DMS114 treated with DMSO at 0.1 percent for 48 hours (cell line): Measurements from ENCODE around the gene IL11RA.
A peak's percentile ranks its signal among the peaks of the same experiment; 100 is the strongest.
"Not testable (repeated sequence)": the region's sequence is repeated elsewhere in the genome, so short reads cannot be mapped to it uniquely, and the experiment has no call there.

Experiments
- DNase-seq: peaks from one replicate; lab custom pipeline; 2025; ENCODE audit not compliant: unreplicated experiment; lab: John Stamatoyannopoulos, UW

Gene IL11RA

DNA sequence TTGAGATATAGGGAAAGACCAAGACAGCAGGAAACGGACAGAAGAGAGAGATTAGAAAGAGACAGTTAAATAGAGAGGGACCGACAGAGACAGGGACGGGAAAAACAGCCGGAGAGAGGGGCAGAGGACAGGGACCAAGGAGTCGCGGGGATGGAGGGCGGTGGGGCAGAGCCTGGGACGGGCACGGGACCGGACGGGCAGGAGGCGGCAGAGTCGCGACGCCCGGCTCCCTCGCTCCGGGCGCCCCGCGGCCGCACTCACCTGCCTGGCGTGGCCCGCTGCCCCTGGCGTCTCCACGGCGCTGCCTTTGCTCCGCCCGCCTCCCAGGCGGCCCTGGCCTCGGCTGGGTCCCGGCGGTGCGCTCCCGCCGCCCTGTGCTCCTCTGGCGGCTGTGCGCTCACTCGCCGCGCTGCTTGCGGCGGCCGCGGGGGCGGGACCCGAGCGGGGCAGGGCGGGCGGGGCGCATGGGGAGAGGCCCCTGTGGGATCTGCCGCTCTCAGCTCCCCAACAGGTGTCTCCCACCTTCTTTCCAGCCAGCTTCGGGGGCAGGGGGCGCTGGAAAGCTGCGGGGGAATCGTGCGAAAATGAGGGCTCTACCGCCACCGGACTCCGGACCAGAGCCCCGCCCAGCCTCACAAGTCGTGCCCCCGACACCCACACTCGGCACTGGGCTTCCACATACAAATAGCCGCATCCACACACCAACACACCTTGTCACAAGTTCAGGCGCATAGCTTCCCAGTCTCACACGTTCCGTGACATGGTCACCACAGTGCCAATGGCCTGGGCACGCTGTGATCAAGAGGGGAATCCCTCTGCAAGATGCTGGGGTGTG is 23.1 kb upstream of the IL11RA start, which contains the start of gene ARID3C:
Gene ARID3C, minus strand, starts transcription at position 411 of the 835 bp plus-strand sequence. CDS start 1,052 bp downstream, outside the sequence.
- DNase-seq = no peak

DNA sequence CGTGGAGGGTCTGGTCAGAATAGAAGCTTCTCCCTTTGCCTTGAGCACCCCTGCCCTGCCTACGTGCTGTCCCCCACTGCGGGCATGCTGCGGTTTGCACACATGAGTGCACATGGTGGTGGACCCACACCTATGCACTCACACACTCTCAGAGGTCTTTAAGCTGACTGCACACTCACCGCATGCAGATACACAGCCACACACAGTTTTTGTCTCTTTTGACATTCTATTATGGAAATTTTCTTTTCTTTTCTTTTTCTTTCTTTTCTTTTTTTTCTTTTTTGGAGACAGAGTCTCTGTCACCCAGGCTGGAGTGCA is 22.5 kb upstream of the IL11RA start:
- DNase-seq = no peak

DNA sequence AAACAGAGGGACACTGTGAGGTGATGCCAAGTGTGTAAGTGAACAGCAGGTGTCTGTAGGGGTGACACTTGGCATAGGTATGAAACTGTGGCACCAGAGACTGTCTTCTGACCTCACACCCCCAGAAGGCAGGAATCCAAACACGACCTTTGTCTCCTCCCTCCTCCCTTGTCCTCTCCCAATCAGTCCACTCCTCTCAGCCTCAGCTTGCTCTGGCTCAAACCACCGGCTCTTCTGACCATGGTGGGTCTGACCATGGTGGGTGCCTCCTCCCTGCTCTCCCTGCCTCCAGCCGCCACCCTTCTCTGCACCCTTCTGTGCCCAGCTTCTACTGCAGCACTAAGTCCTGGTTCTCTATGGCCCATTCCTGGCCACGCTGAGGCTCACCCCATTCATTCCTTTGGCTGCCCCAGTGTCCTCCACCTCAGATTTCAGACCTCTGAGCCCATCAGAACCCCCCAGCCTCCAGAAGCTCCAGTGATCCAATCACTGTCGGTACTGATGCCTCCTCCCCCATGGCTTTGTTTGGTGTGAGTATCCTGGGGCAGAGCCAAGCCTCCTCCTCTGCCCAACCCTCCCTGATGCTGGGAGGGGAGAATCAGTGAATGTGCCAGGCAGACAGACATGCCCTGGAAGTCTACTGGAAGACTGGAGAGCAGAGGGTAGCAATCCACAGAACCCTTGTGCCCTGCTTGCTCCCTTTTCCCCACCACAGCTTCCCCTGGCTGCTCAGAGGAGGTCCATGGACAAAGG is 21.4 kb upstream of the IL11RA start:
- no peak for DNase-seq

DNA sequence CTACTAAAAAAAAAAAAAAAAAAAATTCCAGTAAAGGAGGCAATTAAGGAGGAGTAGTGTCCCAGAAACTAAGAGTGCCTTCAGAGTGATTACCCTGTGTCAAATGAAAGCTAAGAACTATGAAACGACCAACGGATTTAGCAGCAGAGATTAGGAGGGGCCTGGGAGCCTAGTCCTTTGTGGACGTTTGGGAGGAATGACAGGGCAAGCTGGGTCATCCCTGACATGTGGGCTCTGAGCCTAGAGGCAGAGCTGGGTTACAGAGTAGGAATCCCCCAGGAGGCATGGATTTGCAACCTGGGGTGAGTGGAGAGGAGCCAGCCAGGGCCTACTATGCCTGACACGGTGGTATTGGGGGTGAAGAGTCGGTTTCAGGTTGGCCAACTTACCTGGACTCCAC is 18.8 kb upstream of the IL11RA start:
- no peak for DNase-seq

DNA sequence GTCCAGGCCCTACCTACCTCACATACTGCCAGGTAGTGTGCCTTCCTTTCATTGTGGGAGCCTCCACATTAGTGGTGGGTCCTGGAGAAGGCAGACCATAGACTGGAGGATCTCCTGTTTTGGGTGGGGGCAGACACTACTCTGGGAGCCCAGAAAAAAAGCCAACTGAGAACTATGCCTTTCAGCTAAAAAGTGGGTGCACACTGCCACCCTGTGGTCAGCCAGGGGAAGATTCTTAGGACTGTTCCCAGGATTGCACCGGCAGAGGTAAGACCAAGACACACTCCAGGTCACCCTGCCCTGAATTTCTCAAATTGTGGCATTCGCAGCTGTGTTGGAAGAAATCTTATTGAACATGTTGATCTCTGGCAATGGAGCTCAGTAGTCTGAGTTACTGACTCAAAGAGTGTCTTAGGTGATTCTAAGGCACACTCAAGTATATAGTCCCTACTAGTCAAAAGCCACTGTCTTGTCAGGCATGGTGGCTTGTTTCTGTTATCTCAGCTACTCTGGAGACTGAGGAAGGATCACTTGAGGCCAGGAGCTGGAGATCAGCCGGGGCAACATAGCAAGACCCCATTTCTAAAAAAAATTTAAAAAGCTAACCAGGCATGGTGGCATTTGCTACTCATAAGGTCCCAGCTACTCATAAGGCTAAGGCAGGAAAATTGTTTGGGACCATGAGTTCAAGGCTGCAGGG is 18.0 kb upstream of the IL11RA start:
- peak; percentile 58 for DNase-seq

DNA sequence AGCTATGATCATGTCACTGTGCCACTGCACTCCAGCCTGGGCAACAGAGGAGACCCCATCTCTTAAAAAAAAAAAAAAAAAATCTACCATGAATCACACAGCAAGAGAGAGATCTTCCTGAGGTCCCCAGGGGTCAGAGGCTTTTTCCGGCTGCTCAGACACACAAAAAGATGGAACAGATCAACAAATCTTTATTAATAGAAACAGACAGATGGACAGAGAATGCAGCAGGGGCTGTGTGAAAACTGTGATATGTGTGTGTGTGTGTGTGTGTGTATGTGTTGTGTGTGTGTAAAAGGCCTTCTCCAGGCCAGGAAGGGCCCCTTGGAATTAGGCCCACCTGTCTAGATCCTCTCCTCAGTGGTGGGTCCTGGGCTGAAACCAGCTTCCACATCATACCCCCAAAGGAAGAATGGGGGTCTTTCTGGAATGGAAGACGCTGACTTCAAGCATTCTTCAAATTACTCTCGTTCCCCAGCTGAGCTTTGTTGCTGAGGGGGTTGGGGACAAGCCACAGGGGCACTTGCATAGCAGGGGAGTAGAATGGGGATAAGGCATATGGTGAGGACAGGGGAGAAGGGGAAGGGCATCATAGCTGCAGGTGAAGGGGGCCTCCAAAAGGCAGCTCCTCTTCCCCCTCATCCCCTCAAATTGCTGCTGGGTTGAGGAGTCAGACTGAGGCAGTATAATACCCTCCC is 17.3 kb upstream of the IL11RA start:
- no peak for DNase-seq

DNA sequence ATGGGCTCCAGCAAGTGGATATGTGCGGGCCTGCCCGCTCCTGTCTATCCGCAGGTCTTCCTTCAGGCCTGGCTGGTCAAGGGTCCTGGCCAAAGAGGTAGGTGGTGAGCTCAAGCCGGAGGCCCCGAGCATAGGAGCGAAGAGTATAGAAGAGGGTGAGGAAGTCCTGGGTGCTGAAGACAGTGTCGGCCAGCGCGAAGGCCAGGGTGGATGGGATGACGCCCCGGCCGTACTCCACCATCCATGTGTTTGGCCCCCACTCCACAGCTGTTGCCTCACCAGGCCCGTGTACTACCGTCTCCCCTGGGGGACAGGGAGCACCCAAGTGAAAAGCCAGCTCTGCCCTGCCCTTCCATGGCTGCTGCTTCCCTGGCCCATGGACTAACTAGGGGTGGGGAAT is 16.4 kb upstream of the IL11RA start:
- no peak for DNase-seq

DNA sequence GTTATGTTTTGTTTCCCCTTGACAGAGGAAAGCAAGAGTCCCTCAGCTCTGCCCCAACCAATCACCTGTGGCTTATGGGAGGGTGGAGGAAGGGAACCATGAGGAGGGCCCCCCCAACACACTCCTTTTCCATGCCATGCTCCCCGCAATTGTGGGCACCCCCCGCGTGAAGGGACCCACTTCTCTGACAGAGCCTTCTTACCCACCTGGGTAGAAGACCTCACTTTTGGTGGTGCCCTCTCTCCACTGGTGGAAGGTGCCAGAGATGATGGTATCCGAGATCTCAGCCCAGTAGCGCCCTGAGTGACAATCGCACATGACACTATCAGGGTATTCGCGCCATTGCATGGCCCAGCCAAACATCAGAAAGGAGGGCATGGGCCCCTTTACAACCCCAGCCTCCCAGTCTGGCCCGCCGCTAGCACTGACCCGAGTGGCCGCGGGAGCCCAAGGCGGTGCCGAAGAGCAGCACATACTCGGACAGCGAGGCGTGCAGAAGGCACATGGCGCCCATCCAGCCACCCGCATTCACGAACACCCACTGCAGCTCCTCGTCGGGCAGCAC is 15.1 kb upstream of the IL11RA start:
- no peak for DNase-seq

DNA sequence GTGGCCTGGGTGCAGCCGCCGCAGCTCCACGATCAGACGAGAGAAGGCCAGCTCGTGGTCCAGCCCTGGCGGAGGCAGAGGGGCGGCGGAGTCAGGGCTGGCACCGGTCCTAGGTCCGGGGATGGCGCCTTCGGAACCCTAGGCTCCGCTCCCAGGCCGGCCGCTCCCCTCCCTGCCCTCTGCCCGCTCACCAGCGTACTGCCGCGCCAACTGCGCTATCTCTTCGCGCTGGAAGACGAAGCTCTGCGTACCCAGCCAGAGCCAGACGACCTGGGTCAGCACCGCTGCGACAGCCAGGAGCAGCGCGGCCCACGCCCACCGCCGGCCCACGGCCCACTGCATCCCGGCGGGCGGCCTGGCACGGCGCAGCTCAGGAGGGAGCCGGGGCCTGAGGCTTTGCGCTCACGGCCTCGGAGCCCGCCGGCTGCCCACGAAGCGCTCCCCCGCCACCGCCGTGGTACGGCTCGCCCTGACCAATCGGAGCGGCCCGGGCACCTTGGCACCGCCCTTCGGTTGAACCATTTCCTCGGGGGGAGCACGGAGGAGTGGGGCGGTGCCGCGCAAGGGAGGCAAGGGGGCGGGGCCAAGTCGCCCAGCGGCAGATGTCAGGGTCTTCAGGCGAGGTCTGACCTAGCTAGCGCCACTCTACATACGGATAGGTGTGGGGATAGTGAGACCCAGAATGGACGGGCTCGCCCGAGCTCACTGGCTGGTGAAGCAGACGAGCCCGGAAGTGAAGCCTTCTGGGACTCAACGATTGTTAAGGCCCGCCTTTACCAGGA is 14.4 kb upstream of the IL11RA start, which contains the start of gene SIGMAR1:
Gene SIGMAR1, minus strand, starts transcription at position 432 of the 782 bp plus-strand sequence. Its CDS starts 90 bp downstream, at position 342.
- peak; percentile 55 for DNase-seq

DNA sequence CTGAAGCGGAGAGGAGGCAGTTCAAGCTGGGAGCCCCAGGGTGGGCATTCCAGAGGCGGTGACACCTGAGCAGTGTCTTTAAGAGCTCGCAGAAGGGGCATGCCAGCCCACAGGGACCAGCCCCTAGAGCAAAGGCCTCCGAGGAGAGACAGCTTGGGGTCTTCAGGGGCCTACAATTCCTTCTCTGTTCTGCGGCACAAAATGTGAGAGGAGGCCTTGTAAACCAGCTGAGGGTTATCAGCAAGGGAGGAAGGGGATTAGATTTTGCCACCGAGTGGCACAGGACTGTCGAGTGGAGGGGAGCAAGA is 13.9 kb upstream of the IL11RA start:
- no peak for DNase-seq

DNA sequence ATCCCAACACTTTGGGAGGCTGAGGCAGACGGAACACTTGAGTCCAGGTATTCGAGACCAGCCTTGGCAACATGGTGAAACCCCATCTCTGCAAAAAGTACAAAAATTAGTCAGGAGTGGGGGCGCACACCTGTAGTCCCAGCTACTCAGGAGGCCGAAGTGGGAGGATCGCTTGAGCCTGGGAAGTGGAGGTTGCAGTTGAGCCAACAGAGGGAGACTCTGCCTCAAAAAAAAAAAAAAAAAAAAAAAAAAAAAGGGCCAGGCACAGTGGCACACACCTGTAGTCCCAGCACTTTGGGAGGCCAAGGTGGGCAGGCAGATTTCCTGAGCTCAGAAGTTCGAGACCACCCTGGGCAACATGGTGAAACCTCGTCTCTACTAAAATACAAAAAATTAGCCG is 12.7 kb upstream of the IL11RA start:
- not testable (repeated sequence) for DNase-seq

DNA sequence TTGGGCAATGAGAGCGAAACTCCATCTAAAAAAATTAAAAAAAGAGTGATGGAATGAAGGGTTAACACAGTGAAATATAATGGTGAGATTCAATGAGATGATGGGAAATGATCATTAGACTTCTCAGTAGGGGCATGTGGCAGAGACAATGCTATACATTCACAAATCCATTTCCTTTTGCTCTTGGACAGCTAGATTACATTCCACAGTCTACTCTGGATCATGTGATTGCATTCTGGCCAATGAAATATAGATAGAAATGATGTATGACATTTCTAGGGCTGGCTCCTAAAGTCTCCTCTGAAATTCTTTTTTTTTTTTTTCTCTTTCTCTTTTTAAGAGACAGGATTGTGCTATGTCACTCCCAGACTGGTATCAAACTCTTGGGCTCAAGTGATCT is 9.3 kb upstream of the IL11RA start:
- DNase-seq = no peak

DNA sequence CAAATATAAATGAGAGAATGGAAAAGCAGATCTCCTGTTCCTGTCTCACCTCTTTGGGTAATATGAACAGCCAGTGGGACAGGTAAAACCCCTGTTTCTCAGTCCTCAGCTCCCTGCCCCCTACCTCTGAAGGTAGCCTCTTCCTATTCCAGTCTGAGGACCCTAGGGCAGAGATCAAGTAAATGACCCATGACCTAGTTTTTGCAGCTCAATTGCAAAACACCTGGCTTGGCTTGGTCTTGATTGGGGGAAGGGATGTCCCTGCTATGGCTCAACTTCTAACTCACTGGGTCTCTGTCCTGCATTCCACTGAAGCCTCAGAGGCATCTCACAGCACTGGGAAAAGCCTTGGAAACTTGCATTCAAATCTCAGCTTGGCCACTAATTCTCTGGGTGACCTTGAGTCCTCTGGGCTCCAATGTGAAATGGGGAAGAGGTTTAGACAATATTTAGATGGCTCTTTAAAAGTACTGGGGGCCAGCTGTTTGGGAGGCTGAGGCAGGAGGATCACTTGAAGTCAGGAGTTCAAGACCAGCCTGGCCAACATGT is 7.1 kb upstream of the IL11RA start:
- no peak for DNase-seq

DNA sequence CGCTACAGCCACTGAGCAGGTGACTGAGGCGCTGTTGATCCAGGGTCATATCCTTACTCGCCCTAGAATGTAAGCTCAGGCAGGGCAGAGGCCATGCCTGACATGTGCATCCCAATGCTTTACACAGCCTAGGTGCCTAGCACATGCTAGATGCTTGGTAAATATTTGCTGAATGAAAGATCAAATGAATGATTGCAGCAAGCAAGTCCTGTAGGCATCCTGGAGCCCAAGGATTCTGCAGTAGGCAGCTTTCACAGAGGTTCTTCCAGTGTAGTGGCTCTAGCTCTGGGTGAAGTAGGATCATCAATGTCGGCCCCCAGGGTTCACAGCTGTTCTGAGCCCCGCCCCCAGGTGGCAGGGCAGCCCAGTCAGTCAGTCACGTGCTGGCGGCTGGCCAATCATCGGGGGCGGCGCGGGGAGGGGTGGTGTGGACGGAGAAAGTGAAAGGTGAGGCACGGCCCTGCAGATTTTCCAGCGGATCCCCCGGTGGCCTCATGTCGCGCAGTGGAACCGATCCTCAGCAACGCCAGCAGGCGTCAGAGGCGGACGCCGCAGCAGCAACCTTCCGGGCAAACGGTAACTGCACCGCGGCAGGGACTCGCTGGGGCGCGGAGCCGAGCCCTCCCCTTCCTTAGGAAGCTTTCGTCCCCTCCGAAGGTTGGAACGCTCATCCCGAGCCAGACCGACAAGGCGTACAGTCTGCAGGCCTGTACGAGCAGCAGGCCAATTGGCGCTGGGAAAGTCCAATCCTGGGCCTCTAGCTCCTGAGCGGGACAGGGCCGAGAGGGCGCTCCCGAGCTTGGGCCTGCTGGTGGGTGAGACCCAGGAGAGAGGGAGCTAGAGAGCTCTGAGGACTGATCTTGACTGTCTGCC is 5.5 kb upstream of the IL11RA start, which contains the start of gene GALT:
Gene GALT, plus strand, starts transcription at position 465 of the 873 bp plus-strand sequence. Its CDS starts 30 bp downstream, at position 495.
- DNase-seq = peak; percentile 66

DNA sequence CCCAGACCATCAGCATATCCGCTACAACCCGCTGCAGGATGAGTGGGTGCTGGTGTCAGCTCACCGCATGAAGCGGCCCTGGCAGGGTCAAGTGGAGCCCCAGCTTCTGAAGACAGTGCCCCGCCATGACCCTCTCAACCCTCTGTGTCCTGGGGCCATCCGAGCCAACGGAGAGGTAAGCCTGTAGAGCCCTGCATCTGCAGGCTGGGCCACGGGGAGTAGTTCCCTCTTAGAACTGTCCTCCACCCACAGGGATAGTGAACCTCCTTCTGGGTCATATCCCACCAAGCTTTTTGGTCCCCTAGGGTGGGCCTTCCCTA is 4.9 kb upstream of the IL11RA start:
- no peak for DNase-seq

DNA sequence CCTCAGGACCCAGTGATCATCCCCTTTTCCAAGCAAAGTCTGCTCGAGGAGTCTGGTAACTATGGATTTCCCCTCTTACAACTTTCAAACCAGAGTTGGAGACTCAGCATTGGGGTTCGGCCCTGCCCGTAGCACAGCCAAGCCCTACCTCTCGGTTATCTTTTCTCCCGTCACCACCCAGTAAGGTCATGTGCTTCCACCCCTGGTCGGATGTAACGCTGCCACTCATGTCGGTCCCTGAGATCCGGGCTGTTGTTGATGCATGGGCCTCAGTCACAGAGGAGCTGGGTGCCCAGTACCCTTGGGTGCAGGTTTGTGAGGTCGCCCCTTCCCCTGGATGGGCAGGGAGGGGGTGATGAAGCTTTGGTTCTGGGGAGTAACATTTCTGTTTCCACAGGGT is 4.3 kb upstream of the IL11RA start:
- no peak for DNase-seq

DNA sequence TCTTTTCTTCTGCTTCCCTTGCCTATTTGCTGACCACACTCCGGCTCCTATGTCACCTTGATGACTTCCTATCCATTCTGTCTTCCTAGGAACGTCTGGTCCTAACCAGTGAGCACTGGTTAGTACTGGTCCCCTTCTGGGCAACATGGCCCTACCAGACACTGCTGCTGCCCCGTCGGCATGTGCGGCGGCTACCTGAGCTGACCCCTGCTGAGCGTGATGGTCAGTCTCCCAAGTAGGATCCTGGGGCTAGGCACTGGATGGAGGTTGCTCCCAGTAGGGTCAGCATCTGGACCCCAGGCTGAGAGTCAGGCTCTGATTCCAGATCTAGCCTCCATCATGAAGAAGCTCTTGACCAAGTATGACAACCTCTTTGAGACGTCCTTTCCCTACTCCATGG is 3.3 kb upstream of the IL11RA start:
- no peak for DNase-seq

DNA sequence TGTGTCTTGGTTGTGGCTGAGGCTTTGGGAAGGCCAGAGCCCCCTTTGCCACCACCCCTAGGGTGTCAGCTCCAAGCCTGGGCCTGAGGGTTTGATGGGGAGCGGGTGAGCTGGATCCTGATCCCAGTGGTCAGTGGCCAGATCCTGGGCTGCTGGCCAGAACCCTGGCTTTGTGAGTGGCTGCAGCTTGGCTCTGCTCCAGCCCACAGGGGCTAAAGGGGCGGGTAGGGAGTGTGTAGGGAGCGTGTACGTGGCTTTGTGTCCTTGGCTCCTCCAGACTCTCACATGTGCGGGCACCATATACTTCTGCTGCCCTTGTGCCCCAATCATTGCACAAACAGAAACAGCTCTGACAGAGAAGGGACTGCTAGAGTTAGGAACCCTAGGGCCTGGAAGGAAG is 1.2 kb upstream of the IL11RA start:
- DNase-seq = no peak

DNA sequence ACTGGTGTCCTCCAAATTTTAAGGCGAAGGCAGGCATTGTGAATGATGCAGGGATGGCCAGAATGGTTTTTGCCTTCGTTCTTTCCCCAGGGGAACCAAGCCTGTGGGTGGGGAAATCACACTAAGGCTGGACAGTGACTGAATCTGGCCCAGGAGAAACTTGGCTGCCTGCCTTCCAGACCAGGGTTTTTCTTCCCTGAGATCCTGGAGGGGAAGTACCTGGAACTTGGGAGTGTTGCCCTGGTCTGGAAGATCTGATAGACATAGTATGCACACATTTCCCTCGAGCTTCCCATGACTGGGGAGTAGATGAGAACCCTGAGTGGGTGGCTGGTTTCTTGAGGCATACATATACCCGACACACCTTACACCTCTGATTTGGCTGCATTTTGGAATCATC is 664 bp upstream of the IL11RA start:
- DNase-seq = no peak
